MCF 10A (cell line): ENCODE data around the gene HIVEP2. TPM values are rescaled to one million over a fixed set of nuclear protein-coding genes. Genes with fewer than 3 reads are reported as not detected.

Experiments used
- BruUV-seq: library from RNA; stranded (reverse); fragments of 400-500 nt; replicated peaks from 2 replicates; lab custom pipeline; 2021; lab: Mats Ljungman, UMichigan
- CTCF ChIA-PET: fragments of 300-600 bp; sonication (Branson Sonifier 250); formaldehyde crosslinking; extraction: SDS; loops from one replicate; lab custom pipeline; 2021; ENCODE audit warnings: antibody characterized with exemption, inconsistent platforms; lab: Yijun Ruan, JAX
- POLR2A ChIA-PET: fragments of 300-600, 350-650 bp; sonication (Branson Sonifier 250); formaldehyde crosslinking; extraction: SDS; loops from one replicate; lab custom pipeline; 2020; ENCODE audit warnings: antibody characterized with exemption, inconsistent platforms; lab: Yijun Ruan, JAX
- DNase-seq: peaks from one replicate; pipeline ENCODE4 v3.0.0-alpha.2; 2018; ENCODE audit not compliant: unreplicated experiment
- H3K27ac Mint-ChIP-seq: one replicate; pipeline ENCODE4 v1.8.0; 2022; ENCODE audit warnings: mild to moderate bottlenecking, low read depth, mixed read lengths; ENCODE audit not compliant: unreplicated experiment
- H3K27me3 Mint-ChIP-seq: one replicate; pipeline ENCODE4 v1.8.0; 2022; ENCODE audit warnings: mixed read lengths; ENCODE audit not compliant: insufficient read depth, unreplicated experiment
- H3K36me3 Mint-ChIP-seq: one replicate; pipeline ENCODE4 v1.8.0; 2022; ENCODE audit warnings: mild to moderate bottlenecking, moderate library complexity, mixed read lengths; ENCODE audit not compliant: insufficient read depth, unreplicated experiment
- H3K4me1 Mint-ChIP-seq: one replicate; pipeline ENCODE4 v1.8.0; 2022; ENCODE audit warnings: mixed read lengths; ENCODE audit not compliant: insufficient read depth, unreplicated experiment
- H3K4me3 Mint-ChIP-seq: one replicate; pipeline ENCODE4 v1.8.0; 2022; ENCODE audit warnings: mild to moderate bottlenecking, moderate library complexity, mixed read lengths; ENCODE audit not compliant: unreplicated experiment
- H3K9me3 Mint-ChIP-seq: one replicate; pipeline ENCODE4 v1.8.0; 2022; ENCODE audit warnings: mixed read lengths; ENCODE audit not compliant: unreplicated experiment
- intact Hi-C: fragments of 100-400 bp; cut with micrococcal nuclease; formaldehyde crosslinking; loops from 2 replicates; pipeline ENCODE4 v1.14.1; 2022
- total RNA-seq: library from RNA; stranded (reverse); gene quantifications from 2 replicates; pipeline ENCODE4 v1.2.3, GENCODE V29; 2022
- TF ChIP-seq, protein P1 (sequence below): fragments of 200-600 bp; IDR thresholded peaks from one replicate; pipeline ENCODE4 v1.8.0; 2022; ENCODE audit warnings: antibody characterized with exemption, mild to moderate bottlenecking; ENCODE audit not compliant: unreplicated experiment

The HIVEP2 gene
- total RNA-seq, 1 experiment from 2014 or later, result 23.6 TPM

- no peaks in the 10 kb centered on the region for H3K27me3 Mint-ChIP-seq
- ChIA-PET POLR2A (interaction anchor here (0.7 to 6.9 kb wide), 12 partner anchors 8 to 100 kb away, joined by 3 to 34 read pairs (median 3); no protein-coding TSS in a partner anchor), CTCF (interaction anchor here (0.7 kb wide), 1 partner anchor 29 kb away, joined by 3 read pairs; no protein-coding TSS in a partner anchor)
- H3K36me3 Mint-ChIP-seq, result peaks cover 13% of the 10 kb centered on the region
- no TSS peak for BruUV-seq
- H3K27ac Mint-ChIP-seq, result peak overlapping the region; percentile 95
- H3K9me3 Mint-ChIP-seq, result no peaks in the 10 kb centered on the region
- intact Hi-C loops, result loop anchor here (2.0 kb wide), 2 partner anchors 38 to 98 kb away; partner anchors contain the start of gene HIVEP2
- DNase-seq, result peak; percentile 76
- H3K4me3 Mint-ChIP-seq, result peak overlapping the region; percentile 69
- TF ChIP-seq, protein P1, sequence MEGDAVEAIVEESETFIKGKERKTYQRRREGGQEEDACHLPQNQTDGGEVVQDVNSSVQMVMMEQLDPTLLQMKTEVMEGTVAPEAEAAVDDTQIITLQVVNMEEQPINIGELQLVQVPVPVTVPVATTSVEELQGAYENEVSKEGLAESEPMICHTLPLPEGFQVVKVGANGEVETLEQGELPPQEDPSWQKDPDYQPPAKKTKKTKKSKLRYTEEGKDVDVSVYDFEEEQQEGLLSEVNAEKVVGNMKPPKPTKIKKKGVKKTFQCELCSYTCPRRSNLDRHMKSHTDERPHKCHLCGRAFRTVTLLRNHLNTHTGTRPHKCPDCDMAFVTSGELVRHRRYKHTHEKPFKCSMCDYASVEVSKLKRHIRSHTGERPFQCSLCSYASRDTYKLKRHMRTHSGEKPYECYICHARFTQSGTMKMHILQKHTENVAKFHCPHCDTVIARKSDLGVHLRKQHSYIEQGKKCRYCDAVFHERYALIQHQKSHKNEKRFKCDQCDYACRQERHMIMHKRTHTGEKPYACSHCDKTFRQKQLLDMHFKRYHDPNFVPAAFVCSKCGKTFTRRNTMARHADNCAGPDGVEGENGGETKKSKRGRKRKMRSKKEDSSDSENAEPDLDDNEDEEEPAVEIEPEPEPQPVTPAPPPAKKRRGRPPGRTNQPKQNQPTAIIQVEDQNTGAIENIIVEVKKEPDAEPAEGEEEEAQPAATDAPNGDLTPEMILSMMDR, result no peak
- H3K4me1 Mint-ChIP-seq, result peaks cover 72% of the 10 kb centered on the region
Measured at GRCh38 chr6:142846883-142847287, 98.1 kb downstream of the HIVEP2 start.

- intact Hi-C loops, result loop anchor here (2.0 kb wide), 2 partner anchors 38 to 98 kb away; partner anchors contain the start of gene HIVEP2
- Mint-ChIP-seq H3K27me3 (no peaks in the 10 kb centered on the region), H3K4me1 (peaks cover 75% of the 10 kb centered on the region), H3K9me3 (no peaks in the 10 kb centered on the region), H3K27ac (peak overlapping the region; percentile 95), H3K36me3 (peaks cover 13% of the 10 kb centered on the region), H3K4me3 (peak overlapping the region; percentile 69)
- DNase-seq, result peak; percentile 65
- TF ChIP-seq, protein P1, result no peak
- POLR2A ChIA-PET, result interaction anchor here (0.6 to 12.1 kb wide), 9 partner anchors 8 to 1249 kb away, joined by 3 to 101 read pairs (median 3); partner anchors contain the start of gene SF3B5
- TSS peak; percentile 26 for BruUV-seq
- CTCF ChIA-PET, result interaction anchor here (0.6 to 0.7 kb wide), 2 partner anchors 359 to 1421 kb away, joined by 3 read pairs; no protein-coding TSS in a partner anchor
Measured at GRCh38 chr6:142846459-142846831, 98.5 kb downstream of the HIVEP2 start.

GRCh38 chr6:142845624-142846458 lies 99.1 kb downstream of the HIVEP2 start:
- no peaks in the 10 kb centered on the region for H3K9me3 Mint-ChIP-seq
- H3K36me3 Mint-ChIP-seq, result peaks cover 13% of the 10 kb centered on the region
- H3K27ac Mint-ChIP-seq, result peak overlapping the region; percentile 95
- BruUV-seq, result no TSS peak
- TF ChIP-seq, protein P1, result no peak
- peak; percentile 92 for DNase-seq
- H3K27me3 Mint-ChIP-seq, result no peaks in the 10 kb centered on the region
- intact Hi-C loops, result loop anchor here (2.0 kb wide), 2 partner anchors 39 to 99 kb away; partner anchors contain the start of gene HIVEP2
- ChIA-PET POLR2A (interaction anchor here (0.6 to 12.1 kb wide), 11 partner anchors 9 to 1250 kb away, joined by 3 to 101 read pairs (median 3); partner anchors contain the start of gene SF3B5), CTCF (interaction anchor here (0.6 to 0.7 kb wide), 3 partner anchors 285 to 1420 kb away, joined by 3 to 4 read pairs (median 3); no protein-coding TSS in a partner anchor)
- peaks cover 70% of the 10 kb centered on the region for H3K4me1 Mint-ChIP-seq
- peak overlapping the region; percentile 69 for H3K4me3 Mint-ChIP-seq

DNA sequence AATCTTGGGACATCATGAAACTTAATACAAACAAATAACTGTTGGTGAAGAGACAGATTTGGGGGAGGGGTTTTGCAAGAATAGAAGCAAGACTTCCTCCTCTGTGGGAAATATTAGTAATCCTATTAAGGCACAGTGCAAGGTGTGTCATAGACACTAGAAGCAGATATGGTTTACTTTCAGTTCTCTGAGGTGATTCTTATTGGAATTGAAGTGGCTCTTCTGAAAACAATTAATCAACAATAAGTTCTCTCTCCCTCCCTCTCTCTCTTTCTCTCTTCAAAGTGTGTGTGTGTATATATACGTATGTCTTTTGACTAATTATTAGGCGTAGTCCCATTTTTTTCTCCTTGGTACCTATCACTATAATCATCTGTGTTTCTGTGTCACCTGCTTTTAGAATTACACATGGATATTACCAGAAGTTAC lies 99.8 kb downstream of the HIVEP2 start:
- Mint-ChIP-seq H3K27ac (peak overlapping the region; percentile 95), H3K27me3 (no peaks in the 10 kb centered on the region), H3K9me3 (no peaks in the 10 kb centered on the region), H3K36me3 (peaks cover 13% of the 10 kb centered on the region), H3K4me1 (peaks cover 70% of the 10 kb centered on the region), H3K4me3 (peak overlapping the region; percentile 69)
- ChIA-PET POLR2A (interaction anchor here (0.8 to 12.1 kb wide), 9 partner anchors 9 to 1250 kb away, joined by 3 to 101 read pairs (median 4); partner anchors contain the start of genes AIG1 and SF3B5), CTCF (no interaction called here)
- BruUV-seq, result no TSS peak
- DNase-seq, result no peak
- intact Hi-C loops, result no loop called here
- TF ChIP-seq, protein P1, result no peak
